IPS-20b (cell line): ENCODE results near the gene NT5DC4.

Source experiments
- H3K27ac ChIP-seq: one replicate; pipeline ENCODE4 v1.5.1; 2013; ENCODE audit warnings: low read length
- H3K27me3 ChIP-seq: 2 replicates; pipeline ENCODE4 v1.6.1; 2013; ENCODE audit warnings: mild to moderate bottlenecking, low read length, inconsistent platforms; ENCODE audit not compliant: insufficient read depth
- H3K36me3 ChIP-seq: 2 replicates; pipeline ENCODE4 v1.6.1; 2013; ENCODE audit warnings: low read depth, mild to moderate bottlenecking, inconsistent platforms, low read length, moderate library complexity; ENCODE audit not compliant: insufficient read depth
- H3K4me1 ChIP-seq: 2 replicates; pipeline ENCODE4 v1.6.1; 2013; ENCODE audit warnings: mild to moderate bottlenecking, control low read depth, inconsistent platforms, low read length, moderate library complexity; ENCODE audit not compliant: insufficient read depth
- H3K4me3 ChIP-seq: 2 replicates; pipeline ENCODE4 v1.5.1; 2013; ENCODE audit warnings: mild to moderate bottlenecking, low read length, inconsistent platforms
- H3K9ac ChIP-seq: 2 replicates; pipeline ENCODE4 v1.6.1; 2013; ENCODE audit warnings: low read depth, mild to moderate bottlenecking, inconsistent platforms, low read length, moderate library complexity
- H3K9me3 ChIP-seq: 2 replicates; pipeline ENCODE4 v1.6.1; 2013; ENCODE audit warnings: mild to moderate bottlenecking, low read depth, low read length, inconsistent platforms; ENCODE audit not compliant: insufficient read depth

The NT5DC4 gene

GRCh38 chr2:112687522-112687921, 33.3 kb upstream of the NT5DC4 start:
- H3K9me3 ChIP-seq: no peaks in the 10 kb centered on the region
- no peak overlapping the region for H3K4me3 ChIP-seq
- peaks cover under 1% of the 10 kb centered on the region; the same call in 1 of the 2 replicates for H3K4me1 ChIP-seq
- H3K9ac ChIP-seq: no peak overlapping the region
- no peaks in the 10 kb centered on the region for H3K36me3 ChIP-seq
- H3K27me3 ChIP-seq: no peaks in the 10 kb centered on the region
- H3K27ac ChIP-seq: no peak overlapping the region

DNA sequence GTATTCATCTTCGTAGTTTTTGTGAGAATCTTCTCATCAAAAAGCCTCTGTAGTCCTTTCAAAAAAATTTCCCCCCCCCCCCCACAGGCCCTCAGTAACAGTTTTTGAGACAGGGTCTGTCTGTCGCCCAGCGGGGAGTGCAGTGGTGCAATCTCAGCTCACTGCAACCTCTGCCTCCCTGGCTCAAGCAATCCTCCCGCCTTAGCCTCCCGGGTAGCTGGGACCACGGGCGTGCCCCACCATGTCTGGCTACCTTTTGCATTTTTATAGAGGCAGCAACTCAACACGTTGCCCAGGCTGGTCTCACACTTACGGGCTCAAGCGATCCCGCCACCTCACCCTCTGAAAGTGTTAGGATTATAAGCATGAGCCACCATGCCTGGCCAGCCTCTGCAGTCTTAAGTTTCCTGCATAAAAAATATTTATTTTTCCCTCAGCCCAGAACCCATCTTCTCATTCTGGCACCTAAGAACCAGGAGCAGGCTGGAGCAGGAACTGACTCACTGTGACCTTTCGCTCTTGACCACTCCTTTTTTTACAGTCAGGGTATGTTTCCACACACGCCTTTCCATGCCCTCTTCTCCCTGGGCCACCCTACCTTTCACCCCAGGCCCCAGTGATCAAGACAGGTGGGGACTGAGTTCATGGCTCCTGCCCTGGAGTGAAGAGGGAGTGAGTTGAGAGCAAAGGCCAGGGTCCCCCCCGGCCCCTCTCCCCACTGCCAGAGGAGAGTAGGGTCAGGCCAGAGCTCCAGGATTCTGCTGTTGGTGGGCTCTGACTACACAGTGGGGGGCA, 32.5 kb upstream of the NT5DC4 start:
- H3K36me3 ChIP-seq: no peaks in the 10 kb centered on the region
- no peak overlapping the region for H3K27ac ChIP-seq
- H3K27me3 ChIP-seq: no peaks in the 10 kb centered on the region
- no peak overlapping the region for H3K4me3 ChIP-seq
- H3K9ac ChIP-seq: no peak overlapping the region
- H3K4me1 ChIP-seq: peaks cover 6% of the 10 kb centered on the region; the same call in 1 of the 2 replicates
- H3K9me3 ChIP-seq: no peaks in the 10 kb centered on the region

GRCh38 chr2:112690853-112691401, 29.9 kb upstream of the NT5DC4 start:
- Histone ChIP-seq H3K9me3 (no peaks in the 10 kb centered on the region), H3K9ac (no peak overlapping the region), H3K36me3 (no peaks in the 10 kb centered on the region), H3K27ac (no peak overlapping the region), H3K4me3 (no peak overlapping the region), H3K4me1 (peaks cover 6% of the 10 kb centered on the region; the same call in 1 of the 2 replicates), H3K27me3 (no peaks in the 10 kb centered on the region)

DNA sequence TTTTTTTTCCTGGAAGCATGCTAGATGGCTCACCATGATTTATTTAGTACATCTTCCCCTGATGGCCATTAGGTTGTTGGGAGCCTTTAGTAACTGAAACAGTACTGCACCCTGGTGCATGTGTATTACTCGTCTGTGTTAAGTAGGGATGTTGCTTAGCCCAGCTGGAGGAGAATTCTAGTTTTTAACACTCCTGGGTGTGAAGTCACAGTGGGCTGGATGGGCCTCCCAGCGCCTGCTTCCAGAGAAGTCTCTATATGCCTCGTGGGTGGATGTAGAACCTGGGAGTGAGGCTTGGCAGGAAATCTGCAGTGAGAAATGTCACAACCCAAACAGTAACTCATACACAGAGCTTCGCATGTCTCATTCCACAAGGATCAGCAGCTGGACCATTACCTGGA, 28.9 kb upstream of the NT5DC4 start:
- Histone ChIP-seq H3K4me3 (no peak overlapping the region), H3K27me3 (no peaks in the 10 kb centered on the region), H3K9me3 (no peaks in the 10 kb centered on the region), H3K27ac (no peak overlapping the region), H3K36me3 (no peaks in the 10 kb centered on the region), H3K9ac (no peak overlapping the region), H3K4me1 (peaks cover 6% of the 10 kb centered on the region; the same call in 1 of the 2 replicates)

GRCh38 chr2:112692495-112692911, 28.3 kb upstream of the NT5DC4 start:
- Histone ChIP-seq H3K36me3 (no peaks in the 10 kb centered on the region), H3K4me3 (no peak overlapping the region), H3K9me3 (no peaks in the 10 kb centered on the region), H3K27me3 (no peaks in the 10 kb centered on the region), H3K27ac (no peak overlapping the region), H3K9ac (no peak overlapping the region), H3K4me1 (peaks cover 6% of the 10 kb centered on the region; the same call in 1 of the 2 replicates)

GRCh38 chr2:112692918-112693317, 27.9 kb upstream of the NT5DC4 start:
- no peak overlapping the region for H3K4me3 ChIP-seq
- no peak overlapping the region for H3K9ac ChIP-seq
- no peaks in the 10 kb centered on the region for H3K9me3 ChIP-seq
- H3K27ac ChIP-seq: no peak overlapping the region
- no peaks in the 10 kb centered on the region for H3K36me3 ChIP-seq
- H3K27me3 ChIP-seq: no peaks in the 10 kb centered on the region
- peaks cover 6% of the 10 kb centered on the region; the same call in 1 of the 2 replicates for H3K4me1 ChIP-seq

GRCh38 chr2:112693596-112693995, 27.2 kb upstream of the NT5DC4 start:
- Histone ChIP-seq H3K27me3 (no peaks in the 10 kb centered on the region), H3K27ac (no peak overlapping the region), H3K36me3 (no peaks in the 10 kb centered on the region), H3K4me1 (peaks cover 6% of the 10 kb centered on the region; the same call in 1 of the 2 replicates), H3K9ac (no peak overlapping the region), H3K4me3 (no peak overlapping the region), H3K9me3 (no peaks in the 10 kb centered on the region)

- Histone ChIP-seq H3K4me1 (peaks cover 6% of the 10 kb centered on the region; the same call in 1 of the 2 replicates), H3K9ac (no peak overlapping the region), H3K36me3 (no peaks in the 10 kb centered on the region), H3K27me3 (no peaks in the 10 kb centered on the region), H3K4me3 (no peak overlapping the region), H3K27ac (no peak overlapping the region), H3K9me3 (no peaks in the 10 kb centered on the region)
Measured at GRCh38 chr2:112694182-112694581, 26.6 kb upstream of the NT5DC4 start.

DNA sequence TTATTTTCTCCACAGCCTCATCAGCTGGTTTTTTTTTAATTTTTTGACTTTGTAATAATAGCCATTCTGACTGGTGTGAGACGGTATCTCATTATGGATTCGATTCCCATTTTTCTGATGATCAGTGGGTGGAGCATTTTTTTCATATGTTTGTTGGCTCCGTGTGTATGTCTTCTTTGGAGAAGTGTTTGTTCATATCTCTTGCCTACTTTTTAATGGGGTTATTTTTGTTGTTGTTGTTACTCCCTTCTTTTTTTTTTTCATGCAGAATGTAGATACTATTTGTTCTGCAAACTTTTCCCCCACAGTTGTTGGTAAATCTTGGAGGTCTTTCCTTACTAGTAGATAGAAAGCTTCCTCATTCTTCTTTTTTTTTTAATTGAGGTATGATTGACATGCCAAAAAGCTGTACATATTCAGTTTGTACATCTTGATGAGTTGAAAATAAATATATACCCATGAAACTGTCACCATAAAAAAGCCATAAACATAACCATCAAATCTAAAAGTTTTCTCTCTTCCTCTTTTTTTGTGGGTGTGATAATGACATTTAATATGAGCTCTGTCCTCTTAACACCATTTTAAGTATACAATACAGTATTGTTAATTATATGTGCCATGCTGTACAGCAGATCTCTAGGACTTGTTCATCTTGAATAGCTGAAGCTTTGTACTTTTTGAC, 21.8 kb upstream of the NT5DC4 start:
- H3K9ac ChIP-seq: no peak overlapping the region
- H3K27ac ChIP-seq: no peak overlapping the region
- no peak overlapping the region for H3K4me3 ChIP-seq
- no peaks in the 10 kb centered on the region for H3K4me1 ChIP-seq
- H3K27me3 ChIP-seq: no peaks in the 10 kb centered on the region
- no peaks in the 10 kb centered on the region for H3K36me3 ChIP-seq
- no peaks in the 10 kb centered on the region for H3K9me3 ChIP-seq

DNA sequence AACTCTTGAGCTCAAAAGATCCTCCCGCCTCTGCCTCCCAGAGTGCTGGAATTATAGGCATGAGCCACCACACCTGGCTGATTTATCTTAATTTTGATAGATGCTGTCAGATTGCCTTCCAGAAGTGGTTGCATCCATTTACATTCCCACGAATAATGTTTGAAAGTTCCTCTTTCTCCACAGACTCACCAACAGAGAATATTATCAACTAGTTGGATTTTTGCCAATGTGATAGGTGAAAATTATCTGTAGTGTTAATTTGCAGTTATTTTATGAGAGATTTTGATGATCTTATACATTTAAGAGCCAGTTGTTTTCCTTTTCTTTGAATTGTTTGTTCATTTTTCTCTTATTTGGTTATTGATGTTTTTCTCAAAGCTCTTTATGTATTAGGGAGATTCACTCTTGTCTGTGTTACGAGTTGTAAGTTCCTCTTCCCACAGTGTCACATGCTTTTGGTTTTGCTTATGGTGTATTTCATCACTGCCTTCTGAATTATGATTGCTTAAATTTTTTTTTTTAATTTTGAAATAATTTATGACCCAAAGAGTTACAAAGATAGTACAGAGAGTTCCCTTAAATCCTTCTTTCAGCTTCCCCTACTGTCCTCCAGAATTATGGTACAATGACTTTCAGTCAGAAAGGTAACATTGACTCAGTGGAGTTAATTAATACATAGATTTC, 20.7 kb upstream of the NT5DC4 start:
- H3K9me3 ChIP-seq: no peaks in the 10 kb centered on the region
- H3K27me3 ChIP-seq: no peaks in the 10 kb centered on the region
- H3K36me3 ChIP-seq: no peaks in the 10 kb centered on the region
- H3K27ac ChIP-seq: no peak overlapping the region
- H3K9ac ChIP-seq: no peak overlapping the region
- no peaks in the 10 kb centered on the region for H3K4me1 ChIP-seq
- H3K4me3 ChIP-seq: no peak overlapping the region

DNA sequence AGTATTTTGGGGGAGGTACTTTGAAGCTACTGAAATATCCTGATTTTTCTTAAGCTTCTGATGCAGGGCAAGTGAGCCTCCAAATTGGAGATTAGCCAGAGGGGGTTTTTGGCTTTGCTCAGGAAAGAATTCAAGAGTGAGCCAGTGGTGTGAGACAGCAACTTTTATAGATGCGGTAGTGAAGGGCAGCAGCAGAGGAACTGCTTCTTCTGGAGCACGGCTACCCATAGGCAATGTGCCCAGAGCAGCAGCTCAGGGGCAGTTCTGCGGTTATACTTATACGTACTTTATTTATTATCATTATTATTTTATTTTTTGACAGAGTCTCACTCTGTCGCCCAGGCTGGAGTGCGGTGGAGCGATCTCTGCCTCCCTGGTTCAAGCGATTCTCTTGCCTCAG, 19.8 kb upstream of the NT5DC4 start:
- Histone ChIP-seq H3K4me1 (no peaks in the 10 kb centered on the region), H3K9ac (no peak overlapping the region), H3K27ac (no peak overlapping the region), H3K4me3 (no peak overlapping the region), H3K27me3 (no peaks in the 10 kb centered on the region), H3K9me3 (no peaks in the 10 kb centered on the region), H3K36me3 (no peaks in the 10 kb centered on the region)
